ENCODE results near the gene TIGD1. TPM values are rescaled to one million over a fixed set of nuclear protein-coding genes. Genes with fewer than 3 reads are reported as not detected.

The TIGD1 gene
- total RNA-seq, result 5.1 TPM

- peak; percentile 92 for DNase-seq
Observed at GRCh38 chr2:232550354-232551249, at the start of gene TIGD1, which contains the start of gene EIF4E2. Gene TIGD1 (minus strand): TSS chr2:232550557. CDS start chr2:232549882, 675 bp downstream. Gene EIF4E2 (plus strand): TSS chr2:232550689. CDS start chr2:232550725, 36 bp downstream.

GRCh38 chr2:232598293-232598692 lies 47.9 kb upstream of the TIGD1 start:
- DNase-seq, result no peak

GRCh38 chr2:232597362-232598079 lies 47.2 kb upstream of the TIGD1 start:
- DNase-seq, result no peak

- DNase-seq, result no peak
Observed at GRCh38 chr2:232593982-232594381, 43.6 kb upstream of the TIGD1 start.

- no peak for DNase-seq
Observed at GRCh38 chr2:232592772-232593395, 42.5 kb upstream of the TIGD1 start.

GRCh38 chr2:232588680-232589585 lies 38.6 kb upstream of the TIGD1 start:
- DNase-seq, result no peak

GRCh38 chr2:232588031-232588430 lies 37.7 kb upstream of the TIGD1 start:
- no peak for DNase-seq

- DNase-seq, result no peak
Observed at GRCh38 chr2:232587512-232587911, 37.2 kb upstream of the TIGD1 start.

GRCh38 chr2:232586943-232587505 lies 36.7 kb upstream of the TIGD1 start:
- no peak for DNase-seq

- no peak for DNase-seq
Observed at GRCh38 chr2:232584238-232584637, 33.9 kb upstream of the TIGD1 start.

- no peak for DNase-seq
Observed at GRCh38 chr2:232581725-232582124, 31.4 kb upstream of the TIGD1 start.

GRCh38 chr2:232580648-232580981 lies 30.3 kb upstream of the TIGD1 start:
- no peak for DNase-seq

- no peak for DNase-seq
Observed at GRCh38 chr2:232578626-232579025, 28.3 kb upstream of the TIGD1 start.

- DNase-seq, result no peak
Observed at GRCh38 chr2:232577841-232578240, 27.5 kb upstream of the TIGD1 start.

GRCh38 chr2:232576995-232577394 lies 26.6 kb upstream of the TIGD1 start:
- DNase-seq, result no peak

- no peak for DNase-seq
Observed at GRCh38 chr2:232575404-232575746, 25.0 kb upstream of the TIGD1 start.

GRCh38 chr2:232574674-232575403 lies 24.5 kb upstream of the TIGD1 start:
- DNase-seq, result no peak

GRCh38 chr2:232573771-232574435 lies 23.5 kb upstream of the TIGD1 start:
- no peak for DNase-seq

- DNase-seq, result no peak
Observed at GRCh38 chr2:232573042-232573441, 22.7 kb upstream of the TIGD1 start.

- no peak for DNase-seq
Observed at GRCh38 chr2:232571026-232571474, 20.7 kb upstream of the TIGD1 start.
